Gastroesophageal sphincter (tissue), 3 donors: ENCODE measurements around the gene XXYLT1.

Experiments
- CTCF ChIP-seq, 4 experiments: fragments of 200-600 bp in 2 of 4; fragments of 450-650 bp in 2 of 4; sonication (generic) in 1 of 4; IDR thresholded peaks; one replicate each; pipeline ENCODE4 v1.5.1; 2017 to 2019; ENCODE audit warnings: antibody characterized with exemption in 4 of 4, mild to moderate bottlenecking in 2 of 4, moderate library complexity in 2 of 4
- EP300 ChIP-seq: sonication (generic); formaldehyde crosslinking; IDR thresholded peaks from one replicate; pipeline ENCODE4 v1.6.1; 2017; ENCODE audit warnings: antibody characterized with exemption, mild to moderate bottlenecking
- POLR2A ChIP-seq, 2 donors: fragments of 450-650 bp; IDR thresholded peaks; one replicate each; pipeline ENCODE4 v1.6.1; 2017; ENCODE audit warnings: antibody characterized with exemption in 2 of 2, mild to moderate bottlenecking in 2 of 2, moderate library complexity in 1 of 2
- POLR2AphosphoS5 ChIP-seq: sonication (generic); formaldehyde crosslinking; IDR thresholded peaks from one replicate; pipeline ENCODE4 v1.6.1; 2017; ENCODE audit warnings: antibody characterized with exemption

- TF ChIP-seq CTCF (IDR thresholded peaks at IDR 0.05) (no peak), POLR2A (IDR thresholded peaks at IDR 0.05) (no peak), EP300 (no peak), POLR2AphosphoS5 (no peak)
Measured at GRCh38 chr3:195246581-195246995, 24.4 kb downstream of the XXYLT1 start.
